Heart left ventricle (tissue), 11 donors: ENCODE measurements around the gene C20orf204. TPM values are rescaled to one million over a fixed set of nuclear protein-coding genes. Genes with fewer than 3 reads are reported as not detected.

Experiments
- microRNA-seq, 4 donors: library from miRNA; unstranded; fragments of <30 nt; microRNA quantifications; one replicate each; pipeline versions ENCODE4 to v1.2.0, GENCODE V29; 2017 to 2020
- polyA plus RNA-seq, 2 donors: library from polyadenylated mRNA; stranded (reverse); fragments of 200-250 nt; gene quantifications; one replicate each; pipeline ENCODE4 v1.2.3, GENCODE V29; 2013
- total RNA-seq, 9 donors: library from RNA; depleted of rRNA in 2 of 9; stranded (reverse); fragments of >200 nt in 2 of 9; fragmentation: NEBNext Ultra II Directional in 3 of 9; extraction: Animal tissue kit (Norgen Biotek cat#: 25700) in 3 of 9; gene quantifications; one replicate each; pipeline versions ENCODE4 v1.1.0 to v1.2.4, GENCODE V29; 2016 to 2023
- donor health status: ischemic (EF 13 %, LVEDD 7.1; RV severe dilation, severe dysfunction).
- donor health status: healthy with polysubstance abuse.
- donor health status: DM: no; HTN: yes; CAD: no.
- donor health status: DM: no; HTN: no; CAD: no.
- donor health status: ischemic (EF 25% LVEDD 5.7; RV mildly dilated, moderate dysfunction).
- donor health status: healthy.
- donor health status: DM: yes; HTN: yes; CAD: no.
- donor health status: PGD.
- donor health status: nonischemic (EF 23%, LVEDD 6.1; RV moderate dilation, normal function).

C20orf204 gene
- total and polyA plus RNA-seq, 11 donors = 0.16 to 1.2 (median 0.42) TPM

Small RNA genes within 50 kb of the gene (microRNA-seq; reads per million reads assigned to microRNA genes)
- gene MIR6813 = 0 to 0.13 (median 0) reads per million in 4 donors

Other genes starting within 250 kb of the C20orf204 start
- gene ZBTB46, start 204.9 kb upstream of the C20orf204 start, total RNA-seq = 10 to 100 TPM; 11.2 to 27.4 (median 14.4) TPM
- 1 to 10 TPM; 6.6 to 8.2 TPM for gene ZBTB46, start 204.9 kb upstream of the C20orf204 start, polyA plus RNA-seq
- gene ABHD16B, start 174.7 kb upstream of the C20orf204 start, total RNA-seq = not detected
- gene ABHD16B, start 174.7 kb upstream of the C20orf204 start, polyA plus RNA-seq = under 1 TPM; 0.12 to 0.72 TPM
- gene TPD52L2, start 170.9 kb upstream of the C20orf204 start, total RNA-seq = 100 to 1,000 TPM in 1 of 9 donors, 10 to 100 TPM in 8; 65.0 to 122 (median 72.2) TPM
- gene TPD52L2, start 170.9 kb upstream of the C20orf204 start, polyA plus RNA-seq = 100 to 1,000 TPM in 1 of 2 donors, 10 to 100 TPM in 1; 44.4 to 179 TPM
- 10 to 100 TPM; 34.8 to 57.1 (median 46.1) TPM for gene DNAJC5, start 141.1 kb upstream of the C20orf204 start, total RNA-seq
- gene DNAJC5, start 141.1 kb upstream of the C20orf204 start, polyA plus RNA-seq = 10 to 100 TPM; 21.1 to 46.3 TPM
- 10 to 100 TPM; 27.7 to 43.8 (median 37.5) TPM for gene UCKL1, start 79.8 kb upstream of the C20orf204 start, total RNA-seq
- 10 to 100 TPM; 27.7 to 49.7 TPM for gene UCKL1, start 79.8 kb upstream of the C20orf204 start, polyA plus RNA-seq
- 10 to 100 TPM in 8 of 9 donors, 1 to 10 TPM in 1; 7.3 to 15.9 (median 12.2) TPM for gene ZNF512B, start 66.3 kb upstream of the C20orf204 start, total RNA-seq
- 1 to 10 TPM; 7.7 to 9.3 TPM for gene ZNF512B, start 66.3 kb upstream of the C20orf204 start, polyA plus RNA-seq
- 1 to 10 TPM; 3.1 to 6.3 (median 4.3) TPM for gene SAMD10, start 56.5 kb upstream of the C20orf204 start, total RNA-seq
- 1 to 10 TPM; 4.8 to 6.0 TPM for gene SAMD10, start 56.5 kb upstream of the C20orf204 start, polyA plus RNA-seq
- gene PRPF6, start 55.0 kb upstream of the C20orf204 start, total RNA-seq = 10 to 100 TPM; 41.4 to 62.6 (median 47.6) TPM
- gene PRPF6, start 55.0 kb upstream of the C20orf204 start, polyA plus RNA-seq = 10 to 100 TPM; 31.0 to 58.5 TPM
- 10 to 100 TPM; 37.0 to 75.9 (median 50.7) TPM for gene SOX18, start 13.5 kb downstream of the C20orf204 start, total RNA-seq
- gene SOX18, start 13.5 kb downstream of the C20orf204 start, polyA plus RNA-seq = 10 to 100 TPM; 23.5 to 31.1 TPM
- gene TCEA2, start 27.0 kb downstream of the C20orf204 start, total RNA-seq = 10 to 100 TPM; 19.2 to 52.1 (median 42.9) TPM
- gene TCEA2, start 27.0 kb downstream of the C20orf204 start, polyA plus RNA-seq = 10 to 100 TPM; 23.6 to 32.9 TPM
- 10 to 100 TPM in 2 of 9 donors, 1 to 10 TPM in 7; 3.2 to 25.6 (median 5.3) TPM for gene RGS19, start 43.3 kb downstream of the C20orf204 start, total RNA-seq
- gene RGS19, start 43.3 kb downstream of the C20orf204 start, polyA plus RNA-seq = 1 to 10 TPM; 3.7 to 6.5 TPM
- gene OPRL1, start 43.9 kb downstream of the C20orf204 start, total RNA-seq = 1 to 10 TPM in 3 of 9 donors, under 1 TPM in 6; 0.18 to 1.9 (median 0.67) TPM
- under 1 TPM; 0.21 to 0.27 TPM for gene OPRL1, start 43.9 kb downstream of the C20orf204 start, polyA plus RNA-seq
- not detected for gene LKAAEAR1, start 48.2 kb downstream of the C20orf204 start, total RNA-seq
- not detected for gene LKAAEAR1, start 48.2 kb downstream of the C20orf204 start, polyA plus RNA-seq
- gene NPBWR2, start 71.4 kb downstream of the C20orf204 start, total RNA-seq = not detected
- gene NPBWR2, start 71.4 kb downstream of the C20orf204 start, polyA plus RNA-seq = not detected
- under 1 TPM in 5 of 9 donors, not detected in 4; 0.07 to 0.23 (median 0.09) TPM for gene MYT1, start 128.3 kb downstream of the C20orf204 start, total RNA-seq
- gene MYT1, start 128.3 kb downstream of the C20orf204 start, polyA plus RNA-seq = under 1 TPM in 1 of 2 donors, not detected in 1; 0.11 TPM
- 100 to 1,000 TPM in 1 of 9 donors, 10 to 100 TPM in 8; 41.7 to 128 (median 66.6) TPM for gene PCMTD2, start 219.6 kb downstream of the C20orf204 start, total RNA-seq
- 10 to 100 TPM; 23.9 to 29.5 TPM for gene PCMTD2, start 219.6 kb downstream of the C20orf204 start, polyA plus RNA-seq